HepG2 (cell line): ENCODE results near the gene AURKA.

Experiments used
- KMT2A ChIP-seq: sonication (generic); formaldehyde crosslinking; IDR thresholded peaks from 2 replicates; pipeline ENCODE4 v1.4.0; 2020; ENCODE audit warnings: missing genetic modification reagents
- TF ChIP-seq, protein P1 (sequence below): sonication (generic); formaldehyde crosslinking; IDR thresholded peaks from 2 replicates; pipeline ENCODE4 v1.5.0; 2020; ENCODE audit warnings: mild to moderate bottlenecking, missing genetic modification reagents, moderate library complexity

DNA sequence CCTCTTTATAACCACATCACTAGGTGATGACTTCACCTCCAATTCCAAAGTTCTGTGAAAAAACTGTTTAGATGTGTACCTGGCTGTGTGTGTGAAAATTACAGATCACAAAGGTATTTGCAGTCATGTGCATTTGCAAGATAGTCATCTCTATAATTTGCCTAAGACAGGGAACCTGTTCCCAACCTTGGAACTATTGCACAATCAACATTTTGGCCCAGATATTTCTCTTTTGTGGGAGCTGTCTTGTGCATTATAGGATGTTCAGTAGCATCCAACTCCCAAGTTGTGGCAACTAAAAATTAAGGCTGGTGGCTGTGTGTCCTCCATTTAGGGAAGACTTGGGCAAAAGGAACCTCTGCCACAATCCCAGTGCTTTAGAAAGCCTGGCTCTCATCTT, 67.2 kb downstream of the AURKA start:
- TF ChIP-seq, protein P1, sequence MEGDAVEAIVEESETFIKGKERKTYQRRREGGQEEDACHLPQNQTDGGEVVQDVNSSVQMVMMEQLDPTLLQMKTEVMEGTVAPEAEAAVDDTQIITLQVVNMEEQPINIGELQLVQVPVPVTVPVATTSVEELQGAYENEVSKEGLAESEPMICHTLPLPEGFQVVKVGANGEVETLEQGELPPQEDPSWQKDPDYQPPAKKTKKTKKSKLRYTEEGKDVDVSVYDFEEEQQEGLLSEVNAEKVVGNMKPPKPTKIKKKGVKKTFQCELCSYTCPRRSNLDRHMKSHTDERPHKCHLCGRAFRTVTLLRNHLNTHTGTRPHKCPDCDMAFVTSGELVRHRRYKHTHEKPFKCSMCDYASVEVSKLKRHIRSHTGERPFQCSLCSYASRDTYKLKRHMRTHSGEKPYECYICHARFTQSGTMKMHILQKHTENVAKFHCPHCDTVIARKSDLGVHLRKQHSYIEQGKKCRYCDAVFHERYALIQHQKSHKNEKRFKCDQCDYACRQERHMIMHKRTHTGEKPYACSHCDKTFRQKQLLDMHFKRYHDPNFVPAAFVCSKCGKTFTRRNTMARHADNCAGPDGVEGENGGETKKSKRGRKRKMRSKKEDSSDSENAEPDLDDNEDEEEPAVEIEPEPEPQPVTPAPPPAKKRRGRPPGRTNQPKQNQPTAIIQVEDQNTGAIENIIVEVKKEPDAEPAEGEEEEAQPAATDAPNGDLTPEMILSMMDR (CRISPR knock-in tag): no peak
- no peak for TF ChIP-seq KMT2A (CRISPR knock-in tag)
